ENCODE data around the gene MAP2K1. TPM values are rescaled to one million over a fixed set of nuclear protein-coding genes. Genes with fewer than 3 reads are reported as not detected.

The MAP2K1 gene
- total RNA-seq, 1 experiment from 2014 or later = 63.7 TPM

- H3K9me3 ChIP-seq = no peaks in the 10 kb centered on the region
- ChIA-PET POLR2A (no interaction called here), CTCF (no interaction called here)
- no peaks in the 10 kb centered on the region; the same call in 1 of the 2 replicates for H3K36me3 ChIP-seq (ENCODE audit: control insufficient read depth, insufficient read depth, low read length)
- no TSS peak for BruUV-seq (replicated peaks)
- intact Hi-C loops (cut with micrococcal nuclease; ENCODE audit: unreplicated experiment) = no loop called here
- H3K4me3 ChIP-seq (ENCODE audit: low read depth, low read length) = no peak overlapping the region
- Mint-ChIP-seq H3K36me3 (ENCODE audit: insufficient read depth, unreplicated experiment) (peaks cover 60% of the 10 kb centered on the region), H3K27ac (ENCODE audit: unreplicated experiment) (no peak overlapping the region), H3K4me3 (ENCODE audit: unreplicated experiment) (no peak overlapping the region), H3K27me3 (ENCODE audit: insufficient read depth, unreplicated experiment) (no peaks in the 10 kb centered on the region), H3K9me3 (ENCODE audit: unreplicated experiment) (no peaks in the 10 kb centered on the region), H3K4me1 (ENCODE audit: low read depth, unreplicated experiment) (no peaks in the 10 kb centered on the region)
- no peaks in the 10 kb centered on the region for H3K27me3 ChIP-seq (replicated peaks; ENCODE audit: control insufficient read depth, insufficient read depth, low read length)
- no peaks in the 10 kb centered on the region for H3K4me1 ChIP-seq
- DNase-seq = no peak
- TF ChIP-seq CTCF (IDR thresholded peaks at IDR 0.05; ENCODE audit: insufficient read depth in 1 of 2, low read depth in 1 of 2, low read length in 1 of 2, severe bottlenecking in 1 of 2, unreplicated experiment in 1 of 2) = no peak
Observed at GRCh38 chr15:66484539-66485112, 97.9 kb downstream of the MAP2K1 start.

- no peak for DNase-seq
- Mint-ChIP-seq H3K9me3 (ENCODE audit: unreplicated experiment) (no peaks in the 10 kb centered on the region), H3K36me3 (ENCODE audit: insufficient read depth, unreplicated experiment) (peaks cover 70% of the 10 kb centered on the region), H3K4me3 (ENCODE audit: unreplicated experiment) (no peak overlapping the region), H3K27me3 (ENCODE audit: insufficient read depth, unreplicated experiment) (no peaks in the 10 kb centered on the region), H3K4me1 (ENCODE audit: low read depth, unreplicated experiment) (no peaks in the 10 kb centered on the region), H3K27ac (ENCODE audit: unreplicated experiment) (no peak overlapping the region)
- BruUV-seq (replicated peaks) = no TSS peak
- ChIA-PET POLR2A (no interaction called here), CTCF (no interaction called here)
- Histone ChIP-seq H3K27me3 (replicated peaks; ENCODE audit: control insufficient read depth, insufficient read depth, low read length) (no peaks in the 10 kb centered on the region), H3K9me3 (no peaks in the 10 kb centered on the region), H3K4me3 (ENCODE audit: low read depth, low read length) (no peak overlapping the region), H3K4me1 (no peaks in the 10 kb centered on the region), H3K36me3 (ENCODE audit: control insufficient read depth, insufficient read depth, low read length) (no peaks in the 10 kb centered on the region; the same call in 1 of the 2 replicates)
- intact Hi-C loops (cut with micrococcal nuclease; ENCODE audit: unreplicated experiment) = no loop called here
- no peak for TF ChIP-seq CTCF (IDR thresholded peaks at IDR 0.05; ENCODE audit: insufficient read depth in 1 of 2, low read depth in 1 of 2, low read length in 1 of 2, severe bottlenecking in 1 of 2, unreplicated experiment in 1 of 2)
Observed at GRCh38 chr15:66486887-66487286, 100.2 kb downstream of the MAP2K1 start.

- DNase-seq = no peak
- Mint-ChIP-seq H3K36me3 (ENCODE audit: insufficient read depth, unreplicated experiment) (peaks cover 74% of the 10 kb centered on the region), H3K4me3 (ENCODE audit: unreplicated experiment) (no peak overlapping the region), H3K27me3 (ENCODE audit: insufficient read depth, unreplicated experiment) (no peaks in the 10 kb centered on the region), H3K9me3 (ENCODE audit: unreplicated experiment) (no peaks in the 10 kb centered on the region), H3K27ac (ENCODE audit: unreplicated experiment) (no peak overlapping the region), H3K4me1 (ENCODE audit: low read depth, unreplicated experiment) (no peaks in the 10 kb centered on the region)
- H3K36me3 ChIP-seq (ENCODE audit: control insufficient read depth, insufficient read depth, low read length) = no peaks in the 10 kb centered on the region; the same call in 1 of the 2 replicates
- intact Hi-C loops (cut with micrococcal nuclease; ENCODE audit: unreplicated experiment) = no loop called here
- no peaks in the 10 kb centered on the region for H3K9me3 ChIP-seq
- no peak overlapping the region for H3K4me3 ChIP-seq (ENCODE audit: low read depth, low read length)
- ChIA-PET CTCF (no interaction called here), POLR2A (no interaction called here)
- H3K27me3 ChIP-seq (replicated peaks; ENCODE audit: control insufficient read depth, insufficient read depth, low read length) = no peaks in the 10 kb centered on the region
- TF ChIP-seq CTCF (IDR thresholded peaks at IDR 0.05; ENCODE audit: insufficient read depth in 1 of 2, low read depth in 1 of 2, low read length in 1 of 2, severe bottlenecking in 1 of 2, unreplicated experiment in 1 of 2) = no peak
- no TSS peak for BruUV-seq (replicated peaks)
- no peaks in the 10 kb centered on the region for H3K4me1 ChIP-seq
Observed at GRCh38 chr15:66488525-66488924, 101.8 kb downstream of the MAP2K1 start.

Data from Caco-2 (cell line).